Motor neuron (in vitro differentiated cells): ENCODE results near the gene EFHD1. TPM values are rescaled to one million over a fixed set of nuclear protein-coding genes. Genes with fewer than 3 reads are reported as not detected.
"Not testable (repeated sequence)": the region's sequence is repeated elsewhere in the genome, so short reads cannot be mapped to it uniquely, and the experiment has no call there.

ENCODE experiments used
- ATAC-seq, 8 experiments: fragments of 200-7000 bp; cut with Tn5 transposase; replicated peaks in 6 of 8; 2 replicates each; pipeline ENCODE4 v1.8.0; 2021; ENCODE audit warnings: mild to moderate bottlenecking in 8 of 8, moderate library complexity in 8 of 8
- H3K27ac ChIP-seq, 2 donors: fragments of 250-450 bp; sonication (Bioruptor Pico); 2 replicates each; pipeline ENCODE4 v1.9.0; 2021; ENCODE audit warnings: antibody characterized with exemption in 2 of 2, mild to moderate bottlenecking in 2 of 2, moderate library complexity in 1 of 2
- H3K4me1 ChIP-seq, 2 donors: fragments of 250-450 bp; sonication (Bioruptor Pico); replicated peaks in 1 of 2; 2 replicates each; pipeline ENCODE4 v1.6.1; 2021; ENCODE audit warnings: antibody characterized with exemption in 2 of 2, mild to moderate bottlenecking in 2 of 2, moderate library complexity in 1 of 2
- H3K4me3 ChIP-seq, 5 donors: fragments of 250-450 bp; sonication (Bioruptor Pico); 2 replicates each; pipeline ENCODE4 v1.9.0; 2021; ENCODE audit warnings: antibody characterized with exemption in 5 of 5, mild to moderate bottlenecking in 5 of 5, moderate library complexity in 4 of 5
- WGBS, 10 experiments: fragments of 450-650 bp; shearing (Covaris generic); methylation state at CpG; one replicate each; pipeline ENCODE4 v1.0.0; 2022; 5-methylcytosine and 5-hydroxymethylcytosine counted together
- in situ Hi-C, 9 experiments: fragments of 400-800 bp; cut with MboI; loops; one replicate each; pipeline ENCODE4 v1.15.0; 2021; ENCODE audit warnings: low sequenced_read_pairs in 9 of 9, low pct_unique_long_range_greater_than_20kb in 2 of 9; ENCODE audit not compliant: unreplicated experiment in 9 of 9
- total RNA-seq, 8 experiments: library from RNA; unstranded; fragments of 300-600 nt; gene quantifications; 2 replicates each; pipeline versions ENCODE4 v1.2.3 to v1.2.4, GENCODE V29; 2022

Gene EFHD1
- total RNA-seq, 8 experiments from 2014 or later: 0.92 to 22.1 (median 3.4) TPM

GRCh38 chr2:232689152-232689910, 55.9 kb downstream of the EFHD1 start:
- in situ Hi-C loops: no loop called here
- 0 to 100% (median 33%) methylated on average over 1 to 3 of the region's 3 CpGs; no CpG with 5 or more reads in 5 of the 10 experiments for WGBS, 10 experiments
- H3K4me1 ChIP-seq: no peaks in the 10 kb centered on the region
- peak; percentile 47 to 95 (median 56) for ATAC-seq
- no peak overlapping the region for H3K4me3 ChIP-seq
- H3K27ac ChIP-seq: no peak overlapping the region

GRCh38 chr2:232691117-232691516, 57.7 kb downstream of the EFHD1 start:
- 64 to 98% (median 75%) methylated on average over 2 to 8 of the region's 13 CpGs; no CpG with 5 or more reads in 5 of the 10 experiments for WGBS, 10 experiments
- H3K4me3 ChIP-seq, H3K27ac ChIP-seq, in situ Hi-C loops, H3K4me1 ChIP-seq, ATAC-seq: not testable (repeated sequence)

GRCh38 chr2:232693344-232693743, 59.9 kb downstream of the EFHD1 start:
- in situ Hi-C loops: no loop called here
- no peak overlapping the region for H3K27ac ChIP-seq

GRCh38 chr2:232696609-232697058, 63.2 kb downstream of the EFHD1 start:
- H3K4me3 ChIP-seq: peak overlapping the region in 3 of 5 donors; percentile 3 to 92 (median 4)
- in situ Hi-C loops: no loop called here
- WGBS, 10 experiments: 28 to 84% (median 66%) methylated on average over 2 to 9 of the region's 10 CpGs
- H3K4me1 ChIP-seq: peaks cover 20 to 30% of the 10 kb centered on the region in 2 donors
- peak in 2 of 8 experiments; percentile 0 to 1 for ATAC-seq
- peak overlapping the region; percentile 8 to 69 for H3K27ac ChIP-seq

More at GRCh38 chr2:232693344-232693743, 59.9 kb downstream of the EFHD1 start:
- ATAC-seq: no peak
- WGBS, 10 experiments: 33 to 100% (median 80%) methylated on average over 1 to 4 of the region's 4 CpGs
- peaks cover 3 to 8% of the 10 kb centered on the region in 2 donors for H3K4me1 ChIP-seq
- no peak overlapping the region for H3K4me3 ChIP-seq

GRCh38 chr2:232697059-232697806, 63.8 kb downstream of the EFHD1 start, which contains the start of gene GIGYF2:
Gene GIGYF2, plus strand, starts transcription at chr2:232697331. Its CDS starts 37,867 bp downstream, at chr2:232735198.
- H3K4me3 ChIP-seq: peak within 1 kb of the TSS; percentile 85 to 98 (median 92)
- peak within 1 kb of the TSS; percentile 96 to 97 for H3K27ac ChIP-seq
- in situ Hi-C loops: no loop called here
- WGBS, 10 experiments: 0% methylated on average over 1 to 5 of the region's 71 CpGs; no CpG with 5 or more reads in 6 of the 10 experiments
- peaks cover 20 to 30% of the 10 kb centered on the region in 2 donors for H3K4me1 ChIP-seq
- peak; percentile 87 to 94 (median 89) for ATAC-seq

GRCh38 chr2:232697807-232698110, 64.4 kb downstream of the EFHD1 start:
- ATAC-seq: peak in 1 of 8 experiments; percentile 11

GRCh38 chr2:232698556-232699091, 65.2 kb downstream of the EFHD1 start:
- 0 to 47% (median 38%) methylated on average over 1 to 4 of the region's 4 CpGs for WGBS, 10 experiments
- Histone ChIP-seq H3K27ac (no peak overlapping the region), H3K4me3 (peak overlapping the region; percentile 85 to 98 (median 92)), H3K4me1 (peaks cover 20 to 30% of the 10 kb centered on the region in 2 donors)
- ATAC-seq: no peak
- in situ Hi-C loops: no loop called here

More at GRCh38 chr2:232697807-232698110, 64.4 kb downstream of the EFHD1 start:
- Histone ChIP-seq H3K4me3 (peak overlapping the region; percentile 85 to 98 (median 92)), H3K4me1 (peaks cover 20 to 30% of the 10 kb centered on the region in 2 donors), H3K27ac (peak overlapping the region; percentile 96 to 97)
- in situ Hi-C loops: no loop called here
- 0% methylated on average over 1 to 5 of the region's 11 CpGs; no CpG with 5 or more reads in 5 of the 10 experiments for WGBS, 10 experiments

GRCh38 chr2:232699110-232699509, 65.7 kb downstream of the EFHD1 start:
- no peak overlapping the region for H3K27ac ChIP-seq
- no peak for ATAC-seq
- H3K4me3 ChIP-seq: peak overlapping the region; percentile 85 to 98 (median 92)
- in situ Hi-C loops: no loop called here
- 60 to 83% methylated on average over 1 of the region's 2 CpGs; no CpG with 5 or more reads in 8 of the 10 experiments for WGBS, 10 experiments
- H3K4me1 ChIP-seq: peaks cover 20 to 30% of the 10 kb centered on the region in 2 donors

- Histone ChIP-seq H3K4me1 (peaks cover 20 to 30% of the 10 kb centered on the region in 2 donors), H3K27ac (no peak overlapping the region), H3K4me3 (peak overlapping the region in 1 of 5 donors; percentile 92)
- in situ Hi-C loops: no loop called here
- 88 to 100% (median 100%) methylated on average over 1 of the region's 1 CpG; no CpG with 5 or more reads in 6 of the 10 experiments for WGBS, 10 experiments
- no peak for ATAC-seq
These were observed 66.8 kb downstream of the EFHD1 start for GRCh38 chr2:232700154-232700553.

GRCh38 chr2:232707076-232707475, 73.7 kb downstream of the EFHD1 start:
- no peak for ATAC-seq
- Histone ChIP-seq H3K27ac (no peak overlapping the region), H3K4me1 (no peaks in the 10 kb centered on the region), H3K4me3 (no peak overlapping the region)
- 71 to 100% (median 91%) methylated on average over 3 to 4 of the region's 4 CpGs for WGBS, 10 experiments
- in situ Hi-C loops: no loop called here

- H3K4me3 ChIP-seq: no peak overlapping the region
- no peaks in the 10 kb centered on the region for H3K4me1 ChIP-seq
- in situ Hi-C loops: no loop called here
- H3K27ac ChIP-seq: no peak overlapping the region
- ATAC-seq: no peak
These were observed 80.1 kb downstream of the EFHD1 start for GRCh38 chr2:232713505-232713904.

- ATAC-seq: peak in 3 of 8 experiments; percentile 17 to 52 (median 24)
- WGBS, 10 experiments: 36 to 100% (median 85%) methylated on average over 1 to 3 of the region's 3 CpGs; no CpG with 5 or more reads in 1 of the 10 experiments
- no peak overlapping the region for H3K27ac ChIP-seq
- no peak overlapping the region for H3K4me3 ChIP-seq
- in situ Hi-C loops: no loop called here
- H3K4me1 ChIP-seq: no peaks in the 10 kb centered on the region
These were observed 81.6 kb downstream of the EFHD1 start for GRCh38 chr2:232714969-232715368.

GRCh38 chr2:232720056-232720455, 86.7 kb downstream of the EFHD1 start:
- H3K4me1 ChIP-seq, ATAC-seq, in situ Hi-C loops: not testable (repeated sequence)

More at GRCh38 chr2:232720056-232720455, 86.7 kb downstream of the EFHD1 start:
- H3K4me3 ChIP-seq, H3K27ac ChIP-seq: not testable (repeated sequence)
